Activated CD4-positive, alpha-beta T cell treated with anti-CD3 and anti-CD28 coated beads for 1 hour (primary cell): ENCODE measurements around the gene OPCML.

Experiments
- DNase-seq: peaks from one replicate; pipeline ENCODE4 v3.0.0-alpha.2; 2020

OPCML gene

DNA sequence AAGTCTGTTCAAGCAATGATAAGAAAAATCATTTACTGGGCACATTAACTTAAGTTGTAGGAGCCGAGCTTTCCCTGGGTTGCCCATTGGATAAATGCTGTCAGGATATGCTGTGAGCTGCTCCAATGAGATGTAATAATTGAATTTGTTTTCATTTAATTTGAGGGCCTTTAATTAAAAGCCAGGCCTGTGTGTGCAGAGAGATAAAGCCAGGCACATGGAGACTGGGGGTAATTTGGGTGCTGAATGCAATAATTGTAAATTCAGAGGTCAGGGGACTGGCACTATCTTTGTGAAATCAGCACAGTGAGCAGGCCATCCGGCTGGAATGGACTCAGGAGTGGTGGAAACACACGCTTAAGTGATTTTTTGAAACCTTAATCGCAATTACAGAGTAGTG lies 125.8 kb downstream of the OPCML start:
- no peak for DNase-seq

GRCh38 chr11:133403900-133404299 lies 128.4 kb downstream of the OPCML start:
- no peak for DNase-seq

- DNase-seq, result no peak
Observed at GRCh38 chr11:133402551-133402950, 129.8 kb downstream of the OPCML start.

GRCh38 chr11:133399855-133400625 lies 132.3 kb downstream of the OPCML start:
- no peak for DNase-seq

DNA sequence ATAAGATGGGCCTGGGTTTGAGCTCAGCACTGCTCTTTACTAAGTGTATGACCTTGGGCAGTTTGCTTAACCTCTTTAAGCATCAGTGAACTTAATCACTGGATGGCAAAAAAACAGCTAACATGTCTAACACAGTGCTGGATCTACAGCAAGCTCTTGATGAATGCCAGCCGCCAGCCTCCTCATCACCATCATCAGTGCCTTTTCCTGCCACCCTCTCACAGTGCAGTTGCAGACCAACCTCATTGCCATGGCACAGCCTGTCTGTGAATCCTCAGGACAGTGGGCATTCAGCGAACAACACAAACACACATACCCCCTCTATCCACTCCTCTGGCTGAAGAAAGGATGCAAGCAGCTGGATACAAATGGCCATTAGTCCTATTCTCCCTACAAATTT lies 133.0 kb downstream of the OPCML start:
- no peak for DNase-seq

DNA sequence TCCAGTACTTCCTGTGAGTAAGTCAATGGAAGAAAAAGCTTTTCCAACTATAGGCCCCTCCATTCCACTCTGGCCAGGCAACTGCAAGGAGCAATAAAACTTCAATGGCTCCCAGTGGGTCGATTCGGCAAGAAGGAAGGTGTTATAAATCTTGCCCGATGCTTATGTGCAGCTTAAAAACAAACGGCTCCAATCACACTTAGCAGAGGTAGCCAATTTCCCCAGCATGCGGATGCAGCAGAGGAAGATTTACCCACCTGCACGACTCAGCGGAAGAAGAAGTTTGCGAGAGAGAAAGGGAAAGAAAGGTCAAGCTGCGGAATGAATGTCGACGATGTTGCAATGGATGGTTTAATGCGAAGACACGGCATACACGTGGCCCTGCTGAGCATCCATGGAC lies 141.5 kb downstream of the OPCML start:
- DNase-seq, result no peak

- DNase-seq, result no peak
Observed at GRCh38 chr11:133388975-133389568, 143.2 kb downstream of the OPCML start.

GRCh38 chr11:133388260-133388659 lies 144.0 kb downstream of the OPCML start:
- no peak for DNase-seq

DNA sequence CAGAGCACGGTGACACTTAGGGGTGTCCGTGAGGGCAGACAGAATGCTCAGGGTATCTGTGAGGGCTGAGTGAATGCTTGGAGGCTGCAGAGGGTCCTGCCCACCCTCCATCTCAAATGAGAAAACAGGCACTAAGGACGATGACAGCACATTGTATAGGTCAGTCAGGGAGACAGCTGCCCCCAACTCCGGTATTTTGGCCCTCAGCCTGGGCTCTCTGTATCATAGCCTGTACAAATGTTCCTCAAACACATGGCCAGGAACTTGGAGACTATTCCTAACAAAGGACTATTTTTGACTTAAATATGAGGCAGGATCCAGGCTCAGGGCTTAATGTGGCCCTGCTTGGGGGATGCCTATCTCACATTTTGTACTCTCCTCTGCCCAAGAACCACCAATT lies 145.4 kb downstream of the OPCML start:
- no peak for DNase-seq

GRCh38 chr11:133386262-133386661 lies 146.0 kb downstream of the OPCML start:
- DNase-seq, result no peak

- no peak for DNase-seq
Observed at GRCh38 chr11:133385781-133386180, 146.5 kb downstream of the OPCML start.

DNA sequence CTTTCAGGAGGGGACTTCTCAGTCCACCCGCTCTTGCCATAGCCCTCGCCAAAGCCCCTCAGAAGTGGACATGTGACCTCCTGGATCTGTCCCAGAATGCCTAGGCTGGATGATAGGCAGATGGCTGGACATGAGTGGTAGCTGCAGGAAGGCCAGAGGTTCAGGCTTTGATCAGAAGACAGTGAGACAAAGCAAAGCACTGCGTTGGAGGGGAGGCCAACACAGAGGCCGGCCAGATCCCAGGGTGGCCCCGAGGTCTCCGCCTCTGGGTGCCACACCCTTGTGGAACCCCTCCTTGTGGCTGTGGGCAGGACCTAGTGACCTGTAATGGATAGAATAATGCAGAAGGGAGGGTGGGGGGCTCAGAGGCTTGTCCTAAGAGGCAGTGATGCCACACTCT lies 147.6 kb downstream of the OPCML start:
- no peak for DNase-seq

GRCh38 chr11:133383689-133384088 lies 148.6 kb downstream of the OPCML start:
- no peak for DNase-seq

GRCh38 chr11:133383201-133383600 lies 149.1 kb downstream of the OPCML start:
- no peak for DNase-seq

DNA sequence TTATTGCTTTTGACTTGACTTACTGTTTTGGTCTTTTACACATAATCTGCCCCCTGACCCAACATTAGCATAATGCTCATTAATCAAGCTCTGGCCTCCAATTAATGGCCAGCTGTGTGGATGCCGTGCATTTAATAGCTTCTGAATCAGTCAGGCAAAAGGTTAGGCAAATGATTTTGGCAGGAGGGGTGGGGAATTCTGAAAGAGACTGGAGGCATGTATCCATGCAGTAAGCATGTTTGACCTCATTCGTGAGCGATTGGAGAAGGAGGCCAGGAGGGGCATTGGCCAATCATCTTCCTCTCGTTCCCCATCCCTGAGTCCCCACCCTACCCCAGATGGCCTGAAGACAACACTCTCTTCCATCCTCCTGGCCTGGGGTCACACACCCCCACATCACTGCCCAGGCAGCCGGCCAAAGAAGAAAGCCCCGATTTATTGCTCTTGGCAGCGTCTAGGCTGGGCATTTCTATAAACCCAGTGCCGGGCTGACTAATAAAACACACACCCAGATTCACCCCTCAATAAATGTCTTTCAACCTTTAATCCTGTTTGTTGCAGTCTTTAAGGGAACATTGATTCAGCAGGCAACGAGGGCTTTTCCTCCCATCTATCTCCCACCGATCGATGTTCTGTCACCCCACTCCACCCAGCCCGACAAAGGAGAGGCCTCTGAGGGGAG lies 150.0 kb downstream of the OPCML start:
- DNase-seq, result no peak

- DNase-seq, result no peak
Observed at GRCh38 chr11:133381761-133382130, 150.6 kb downstream of the OPCML start.

DNA sequence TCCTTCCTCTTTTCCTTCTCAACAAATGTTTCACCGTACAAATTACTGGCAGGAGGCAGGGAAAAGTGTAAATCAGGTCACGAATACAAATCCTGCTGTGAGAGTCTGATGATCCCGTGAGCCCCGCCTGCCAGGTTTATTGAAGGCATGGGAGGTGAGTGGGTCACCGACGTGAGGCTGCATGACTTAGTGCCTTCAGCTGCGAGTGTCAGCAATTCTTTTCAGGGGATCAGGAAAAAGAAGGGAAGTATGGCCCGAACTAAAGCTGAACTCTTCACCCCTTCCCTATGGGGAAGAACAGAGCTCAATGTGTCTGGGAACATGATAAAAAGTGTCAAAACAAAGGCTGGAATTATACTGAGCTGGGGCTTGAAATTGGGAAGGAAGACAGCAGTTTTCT lies 166.2 kb downstream of the OPCML start:
- DNase-seq, result no peak

DNA sequence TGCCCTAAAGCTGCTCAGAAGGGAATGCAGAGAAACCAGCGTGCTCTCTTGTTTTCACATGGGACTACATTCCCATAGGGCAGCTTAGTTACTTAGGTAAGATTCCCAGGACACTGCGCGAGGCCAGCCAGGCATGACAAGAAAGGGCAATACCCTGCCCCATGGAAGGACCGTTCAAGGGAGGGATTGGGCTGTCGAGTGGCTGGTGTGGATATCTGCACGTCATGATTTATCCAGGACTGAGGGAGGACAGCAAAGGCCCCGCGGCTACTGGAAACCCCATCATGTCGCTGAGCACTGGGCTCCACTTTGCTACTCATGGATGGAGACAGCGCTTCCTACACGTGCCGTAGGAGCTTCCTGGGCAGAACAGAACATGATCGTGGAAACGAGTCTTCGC lies 169.4 kb downstream of the OPCML start:
- no peak for DNase-seq

DNA sequence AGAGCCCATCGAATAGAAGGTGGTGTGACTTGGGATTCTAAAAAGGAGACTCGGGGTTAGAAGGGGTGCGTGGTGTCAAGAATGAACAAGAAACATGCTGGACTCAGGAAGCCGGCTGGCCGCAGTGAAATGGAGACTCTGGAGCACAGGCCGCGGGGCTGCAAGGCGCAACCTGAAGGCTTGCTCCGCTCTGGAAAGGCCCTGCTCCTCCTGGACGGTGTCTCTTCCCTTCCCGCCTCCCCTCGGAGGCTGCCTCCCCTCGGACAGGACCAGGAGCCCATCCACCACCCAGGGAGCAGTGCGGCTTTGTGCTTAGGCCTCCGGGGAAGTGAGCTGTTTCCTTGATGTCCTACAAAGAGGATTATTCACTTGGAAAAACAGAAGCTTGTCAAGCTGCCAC lies 170.1 kb downstream of the OPCML start:
- no peak for DNase-seq

GRCh38 chr11:133361689-133361994 lies 170.7 kb downstream of the OPCML start:
- DNase-seq, result no peak

DNA sequence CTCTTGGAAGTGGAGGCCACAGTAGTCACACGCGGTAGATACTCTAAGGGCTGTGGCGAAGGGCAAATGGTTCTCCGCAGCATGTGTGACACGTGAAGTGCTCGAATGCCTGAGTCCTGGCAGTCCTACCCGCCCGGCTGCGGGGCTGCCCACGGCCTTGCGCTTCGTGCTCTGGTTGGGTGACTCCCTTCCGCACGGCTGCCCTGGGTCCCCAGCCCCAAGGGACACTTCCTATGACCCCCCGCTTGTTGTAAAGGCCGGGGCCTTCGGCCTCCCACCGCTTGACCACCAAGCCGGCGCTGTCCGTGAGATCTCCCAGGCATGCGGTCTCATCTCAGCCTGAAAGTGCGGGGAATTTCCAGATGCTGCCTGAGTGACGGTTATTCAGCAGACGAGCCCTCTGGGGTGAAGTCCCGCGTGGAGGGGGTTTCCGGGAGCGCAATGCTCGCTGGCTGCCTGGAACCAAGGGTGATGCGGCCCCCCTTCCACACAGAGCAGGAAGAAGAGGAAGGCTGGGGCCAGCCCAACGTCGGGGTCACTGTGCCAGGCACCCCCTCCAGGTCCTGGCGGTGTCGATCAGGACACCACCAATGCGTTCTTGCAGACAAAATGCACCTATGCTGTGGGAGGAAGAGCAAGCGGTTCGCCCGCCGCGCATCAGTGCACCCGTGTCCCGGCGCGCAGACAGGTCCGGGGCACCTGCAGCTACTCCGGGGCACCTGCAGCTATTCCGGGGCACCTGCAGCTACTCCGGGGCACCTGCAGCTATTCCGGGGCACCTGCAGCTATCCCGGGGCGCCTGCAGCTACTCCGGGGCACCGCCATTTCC lies 171.2 kb downstream of the OPCML start:
- DNase-seq, result no peak

GRCh38 chr11:133355095-133355494 lies 177.2 kb downstream of the OPCML start:
- DNase-seq, result no peak

DNA sequence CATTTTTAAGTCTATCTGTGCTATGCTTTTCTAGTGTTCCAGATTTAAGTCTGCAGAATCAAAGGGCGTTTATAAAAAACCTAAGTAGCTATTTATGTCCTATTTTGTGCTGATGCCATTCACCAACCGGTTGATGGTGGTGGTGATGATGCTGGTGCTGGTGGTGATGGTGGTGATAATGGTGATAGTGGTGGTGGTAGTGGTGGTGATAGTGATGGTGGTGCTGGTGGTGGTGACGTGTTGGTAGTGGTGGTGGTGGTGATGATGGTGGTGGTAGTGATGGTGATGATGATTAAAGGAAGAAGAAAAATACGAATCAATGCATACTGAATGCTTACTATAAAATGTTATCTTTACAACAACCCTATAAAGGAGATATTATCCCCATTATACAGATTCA lies 178.2 kb downstream of the OPCML start:
- DNase-seq, result no peak

DNA sequence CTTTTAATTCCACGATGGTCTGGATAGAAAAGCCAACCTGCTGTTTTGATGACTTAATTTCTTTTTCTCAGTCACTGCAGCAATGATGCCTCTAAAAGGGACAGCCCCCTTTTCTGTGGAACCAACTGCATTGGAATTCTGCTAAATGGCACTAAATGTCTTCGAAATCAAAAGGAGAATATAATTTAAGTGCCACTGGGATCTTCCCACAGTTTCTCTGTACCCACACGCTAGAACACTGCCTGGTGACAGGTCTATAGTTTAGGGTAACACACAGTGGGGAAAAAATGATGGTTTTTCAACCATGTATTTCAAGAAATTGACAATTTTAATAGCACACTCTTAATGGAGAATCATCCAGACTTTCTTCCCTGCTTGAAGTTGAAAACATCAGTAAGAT lies 182.3 kb downstream of the OPCML start:
- no peak for DNase-seq
